HL-60/S4 treated with phorbol 12-myristate 13-acetate at 8.2 ng/mL for 4 days and 3 days (cell line): ENCODE measurements around the gene SEC14L5.
"Not testable (repeated sequence)": the region's sequence is repeated elsewhere in the genome, so short reads cannot be mapped to it uniquely, and the experiment has no call there.

Source experiments
- in situ Hi-C: fragments of 300-500 bp; cut with MboI; formaldehyde crosslinking; loops from 2 replicates; pipeline ENCODE4 v1.15.0; 2022; ENCODE audit warnings: low sequenced_read_pairs

SEC14L5 gene

GRCh38 chr16:4929619-4930018 lies 28.5 kb upstream of the SEC14L5 start:
- in situ Hi-C loops: not testable (repeated sequence)

GRCh38 chr16:4931381-4931780 lies 26.7 kb upstream of the SEC14L5 start:
- in situ Hi-C loops: no loop called here

GRCh38 chr16:4933433-4933832 lies 24.7 kb upstream of the SEC14L5 start:
- in situ Hi-C loops: no loop called here

- in situ Hi-C loops: no loop called here
Measured at GRCh38 chr16:4933871-4934395, 24.2 kb upstream of the SEC14L5 start.

- in situ Hi-C loops: no loop called here
Measured at GRCh38 chr16:4934591-4934990, 23.5 kb upstream of the SEC14L5 start.

- in situ Hi-C loops: no loop called here
Measured at GRCh38 chr16:4935241-4935855, 22.8 kb upstream of the SEC14L5 start.

- in situ Hi-C loops: no loop called here
Measured at GRCh38 chr16:4936181-4936990, 21.7 kb upstream of the SEC14L5 start.

- in situ Hi-C loops: no loop called here
Measured at GRCh38 chr16:4936991-4937781, 20.9 kb upstream of the SEC14L5 start, which contains the start of gene PPL. Gene PPL, minus strand, starts transcription at chr16:4937148. Its CDS starts 103 bp downstream, at chr16:4937045.

- in situ Hi-C loops: no loop called here
Measured at GRCh38 chr16:4937782-4938682, 20.1 kb upstream of the SEC14L5 start.

GRCh38 chr16:4938683-4939030 lies 19.5 kb upstream of the SEC14L5 start:
- in situ Hi-C loops: no loop called here

- in situ Hi-C loops: no loop called here
Measured at GRCh38 chr16:4940719-4941118, 17.4 kb upstream of the SEC14L5 start.

GRCh38 chr16:4942481-4942880 lies 15.6 kb upstream of the SEC14L5 start:
- in situ Hi-C loops: no loop called here

GRCh38 chr16:4944333-4945281 lies 13.5 kb upstream of the SEC14L5 start:
- in situ Hi-C loops: no loop called here

- in situ Hi-C loops: no loop called here
Measured at GRCh38 chr16:4945560-4946502, 12.3 kb upstream of the SEC14L5 start.

- in situ Hi-C loops: no loop called here
Measured at GRCh38 chr16:4946917-4947316, 11.2 kb upstream of the SEC14L5 start.

GRCh38 chr16:4947722-4948503 lies 10.2 kb upstream of the SEC14L5 start:
- in situ Hi-C loops: no loop called here
